ENCODE measurements around the gene BCL7A.
A peak's percentile ranks its signal among the peaks of the same experiment; 100 is the strongest.
"Not testable (repeated sequence)": the region's sequence is repeated elsewhere in the genome, so short reads cannot be mapped to it uniquely, and the experiment has no call there.

BCL7A gene

GRCh38 chr12:122024132-122024785 lies 2.6 kb downstream of the BCL7A start:
- no peak for DNase-seq (ENCODE audit: low read depth in 1 of 2, low spot score in 1 of 2)

GRCh38 chr12:122026706-122027333 lies 5.1 kb downstream of the BCL7A start:
- no peak for DNase-seq (ENCODE audit: low read depth in 1 of 2, low spot score in 1 of 2)

DNA sequence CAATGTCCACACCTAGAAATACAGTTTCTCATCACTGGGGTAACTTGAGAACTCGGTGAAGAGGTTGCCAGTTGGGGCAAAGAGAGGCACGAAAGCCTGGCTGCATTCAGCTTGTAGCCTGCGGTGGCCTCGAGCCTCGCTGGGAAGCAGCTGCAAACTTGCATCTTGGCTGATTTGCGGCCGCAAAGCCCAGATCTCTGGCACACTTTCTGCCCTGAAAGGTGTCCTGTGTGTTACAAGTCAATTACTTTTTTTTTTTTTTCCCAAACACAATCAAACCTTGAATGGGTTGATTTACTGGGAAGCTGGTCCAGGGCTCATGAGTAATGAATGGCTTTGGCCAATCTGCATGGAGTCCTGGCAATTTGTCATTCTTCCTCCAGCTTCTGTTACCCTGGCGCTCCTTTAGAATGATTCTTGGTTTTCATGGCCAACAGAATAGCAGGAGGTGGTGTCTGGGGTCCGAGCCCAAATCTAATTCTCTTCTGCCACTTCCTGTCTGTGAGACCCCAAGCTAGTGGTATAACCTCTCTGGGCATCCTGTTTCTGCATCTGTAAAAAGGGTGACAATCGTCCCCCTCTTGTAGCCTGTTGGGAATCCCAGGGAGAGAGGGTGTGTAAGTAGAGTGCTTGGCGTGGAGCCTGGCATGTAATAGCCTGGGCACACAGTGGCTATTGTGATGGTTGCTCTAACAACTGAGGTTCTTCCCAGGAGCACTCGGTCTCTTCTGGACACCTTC lies 6.7 kb downstream of the BCL7A start:
- DNase-seq (ENCODE audit: low read depth in 1 of 2, low spot score in 1 of 2): no peak

DNA sequence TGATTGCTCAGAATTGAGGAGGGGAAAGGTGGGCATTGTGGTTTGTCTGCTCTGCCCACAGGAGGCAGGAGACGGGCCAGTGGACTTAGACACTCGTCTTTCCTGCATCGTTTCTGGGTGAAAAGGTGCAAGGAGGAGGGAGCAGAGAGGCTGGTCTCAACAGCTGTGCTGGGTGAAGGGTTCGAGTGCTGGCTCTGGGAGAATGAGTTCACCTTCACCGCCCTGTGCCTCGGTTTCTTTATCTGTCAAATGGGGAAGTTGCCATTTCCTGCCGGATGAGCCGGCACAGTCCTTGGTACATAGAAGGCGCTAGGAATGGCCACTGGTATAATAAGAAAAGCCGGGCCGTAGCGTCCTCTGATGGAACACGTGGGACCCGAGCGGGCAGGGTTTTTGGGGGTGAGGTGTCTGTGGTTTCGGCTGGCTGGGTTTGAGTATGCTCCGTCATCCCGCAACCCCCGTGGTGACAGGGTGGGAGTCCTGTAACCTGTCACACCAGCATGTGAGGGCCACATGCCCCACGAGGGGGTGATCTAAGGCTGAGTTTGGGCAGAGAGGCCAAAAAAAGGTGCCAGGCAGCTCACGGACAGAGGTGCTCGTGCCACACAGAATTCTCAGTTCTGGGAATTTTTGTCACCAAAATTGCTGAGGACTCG lies 7.3 kb downstream of the BCL7A start:
- DNase-seq (ENCODE audit: low read depth in 1 of 2, low spot score in 1 of 2): no peak

DNA sequence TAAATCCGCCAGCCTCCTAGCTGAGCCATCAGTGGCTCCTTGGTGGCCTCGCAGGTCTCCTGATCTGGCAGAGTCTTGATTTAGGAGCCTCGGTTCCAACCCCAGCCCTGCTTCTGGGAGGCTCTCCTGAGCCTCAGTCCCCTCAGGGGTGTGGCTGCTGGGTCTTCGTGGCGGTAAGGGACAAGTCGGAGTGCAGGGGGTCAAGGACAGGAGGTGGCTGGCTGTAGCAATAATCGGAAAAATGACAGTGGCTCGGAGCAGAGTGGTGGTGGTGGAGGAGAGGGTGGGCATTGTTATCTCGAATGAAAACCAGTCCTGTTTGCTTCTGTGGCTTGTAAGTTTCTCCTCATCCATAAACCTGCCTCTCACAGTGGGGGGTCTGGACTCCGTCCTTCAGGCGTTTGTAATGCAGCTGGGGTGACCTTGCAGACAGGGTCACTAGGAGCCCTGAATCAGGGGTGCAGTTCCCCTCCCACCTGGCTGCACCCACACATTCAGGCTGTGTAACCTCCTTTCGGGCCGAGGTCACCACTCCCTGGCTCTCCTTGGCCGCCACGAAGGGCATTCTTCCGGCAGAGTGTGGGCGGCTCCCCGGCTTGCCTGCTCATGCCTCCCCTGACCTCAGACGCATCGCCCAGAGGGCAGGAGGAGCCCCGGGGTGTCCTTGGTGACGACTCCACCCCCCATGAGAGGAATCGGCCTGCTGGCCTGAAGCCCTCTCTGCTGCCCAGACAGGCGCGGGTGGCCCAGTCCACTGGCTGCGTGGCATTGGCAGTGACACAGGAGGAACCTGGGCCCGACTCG lies 8.1 kb downstream of the BCL7A start:
- no peak for DNase-seq (ENCODE audit: low read depth in 1 of 2, low spot score in 1 of 2)

GRCh38 chr12:122030424-122031035 lies 8.8 kb downstream of the BCL7A start:
- no peak for DNase-seq (ENCODE audit: low read depth in 1 of 2, low spot score in 1 of 2)

DNA sequence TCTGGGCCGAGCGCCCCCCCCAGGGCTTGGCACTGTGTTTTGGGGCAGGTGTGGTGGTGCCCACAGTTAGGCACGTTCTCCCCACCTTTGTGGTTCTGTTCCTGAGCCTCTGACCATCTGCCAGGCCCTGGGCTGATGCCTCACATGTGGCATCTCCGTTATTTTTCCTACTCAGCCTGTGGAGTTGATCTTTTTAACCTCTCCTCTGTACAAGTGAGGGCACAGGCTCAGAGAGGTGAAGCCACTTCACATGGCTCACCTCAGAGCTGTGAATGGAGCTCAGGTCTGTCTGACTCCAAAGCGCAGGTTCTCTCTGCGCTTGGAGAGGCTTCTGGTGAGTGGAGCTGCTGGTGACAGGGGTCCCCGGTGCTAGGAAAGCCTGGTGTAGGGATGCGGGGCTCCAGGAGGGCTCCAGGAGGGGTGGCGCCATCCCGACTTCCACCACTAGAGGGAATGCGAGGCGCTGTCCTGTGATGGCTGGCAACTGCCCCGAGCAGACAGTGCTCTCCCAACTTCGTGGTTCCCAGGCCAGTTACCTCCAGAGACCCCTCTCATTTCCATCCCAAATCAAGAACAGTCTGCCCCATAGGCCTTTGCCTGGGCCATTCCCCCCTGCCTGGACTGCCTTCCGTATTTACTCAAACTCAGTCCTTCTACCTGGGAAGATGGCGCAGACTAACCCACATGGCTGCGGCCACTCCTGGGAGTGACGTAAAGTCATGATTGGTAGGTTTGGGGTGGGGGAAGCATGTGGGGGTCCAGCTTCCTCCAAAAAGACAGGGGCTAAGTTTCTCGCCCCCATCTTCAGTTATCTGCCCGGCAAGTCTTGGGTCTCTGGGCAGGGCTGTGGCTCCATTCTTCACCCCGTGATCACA lies 9.9 kb downstream of the BCL7A start:
- DNase-seq (ENCODE audit: low read depth in 1 of 2, low spot score in 1 of 2): peak; percentile 22 to 37

- DNase-seq (ENCODE audit: low read depth in 1 of 2, low spot score in 1 of 2): no peak
Measured at GRCh38 chr12:122032580-122032979, 10.9 kb downstream of the BCL7A start.

GRCh38 chr12:122035292-122035691 lies 13.6 kb downstream of the BCL7A start:
- DNase-seq (ENCODE audit: low read depth in 1 of 2, low spot score in 1 of 2): no peak

DNA sequence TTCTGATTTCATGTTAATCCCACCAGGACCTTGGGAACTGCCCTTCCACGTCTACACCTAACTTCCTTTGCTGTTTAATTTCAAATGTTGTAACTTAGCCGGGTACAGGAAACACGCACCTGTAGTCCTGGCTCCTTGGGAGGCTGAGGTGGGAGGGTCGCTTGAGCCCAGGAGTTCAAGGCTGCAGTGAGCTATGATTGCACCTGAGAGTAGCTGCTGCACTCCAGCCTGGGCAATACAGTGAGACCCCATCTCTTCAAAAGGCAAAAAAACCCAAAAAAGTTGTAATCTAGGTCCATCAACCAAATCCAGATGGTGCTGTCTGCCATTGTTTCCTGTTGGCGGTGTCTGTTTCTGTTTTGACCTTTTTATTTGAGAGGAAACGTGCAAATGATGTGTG lies 14.5 kb downstream of the BCL7A start:
- no peak for DNase-seq (ENCODE audit: low read depth in 1 of 2, low spot score in 1 of 2)

GRCh38 chr12:122040579-122041386 lies 19.1 kb downstream of the BCL7A start:
- no peak for DNase-seq (ENCODE audit: low read depth in 1 of 2, low spot score in 1 of 2)

DNA sequence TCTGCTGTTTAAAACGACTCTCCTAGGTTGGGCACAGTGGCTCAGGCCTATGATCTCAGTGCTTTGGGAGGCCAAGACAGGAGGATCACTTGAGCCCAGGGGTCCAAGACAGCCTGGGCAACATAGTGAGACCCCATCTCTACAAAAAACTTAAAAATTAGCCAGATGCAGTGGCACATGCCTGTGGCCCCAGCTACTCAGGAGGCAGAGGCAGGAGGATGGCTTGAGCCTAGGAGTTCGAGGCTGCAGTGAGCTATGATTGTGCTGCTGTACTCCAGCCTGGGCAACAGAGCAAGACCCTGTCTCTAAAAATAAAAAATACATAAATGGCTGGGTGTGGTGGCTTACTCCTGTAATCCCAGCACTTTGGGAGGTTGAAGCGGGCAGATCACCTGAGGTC lies 19.8 kb downstream of the BCL7A start:
- DNase-seq (ENCODE audit: low read depth in 1 of 2, low spot score in 1 of 2): not testable (repeated sequence)

DNA sequence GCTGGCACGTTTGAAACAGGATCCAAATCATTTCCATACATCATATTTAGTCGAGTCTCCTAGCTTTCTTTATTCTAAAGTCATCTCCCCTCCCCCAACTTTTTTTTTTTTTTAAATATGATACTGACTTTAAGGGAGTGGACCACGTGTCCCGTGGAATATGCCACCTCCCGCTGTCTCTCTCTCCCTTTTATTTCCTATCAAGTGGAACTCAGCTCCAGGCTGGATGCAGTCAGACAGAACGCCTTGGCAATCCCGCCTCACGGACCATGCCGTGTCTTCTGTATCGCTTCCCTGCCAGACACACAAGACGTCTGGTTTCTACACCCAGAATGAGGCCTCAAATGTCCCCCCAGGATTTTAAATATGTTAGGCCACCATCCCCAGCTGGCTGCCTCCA lies 21.2 kb downstream of the BCL7A start:
- DNase-seq (ENCODE audit: low read depth in 1 of 2, low spot score in 1 of 2): no peak

- no peak for DNase-seq (ENCODE audit: low read depth in 1 of 2, low spot score in 1 of 2)
Measured at GRCh38 chr12:122043476-122043875, 21.8 kb downstream of the BCL7A start.

- no peak for DNase-seq (ENCODE audit: low read depth in 1 of 2, low spot score in 1 of 2)
Measured at GRCh38 chr12:122045262-122045661, 23.6 kb downstream of the BCL7A start.

- DNase-seq (ENCODE audit: low read depth in 1 of 2, low spot score in 1 of 2): no peak
Measured at GRCh38 chr12:122046145-122046544, 24.5 kb downstream of the BCL7A start.

DNA sequence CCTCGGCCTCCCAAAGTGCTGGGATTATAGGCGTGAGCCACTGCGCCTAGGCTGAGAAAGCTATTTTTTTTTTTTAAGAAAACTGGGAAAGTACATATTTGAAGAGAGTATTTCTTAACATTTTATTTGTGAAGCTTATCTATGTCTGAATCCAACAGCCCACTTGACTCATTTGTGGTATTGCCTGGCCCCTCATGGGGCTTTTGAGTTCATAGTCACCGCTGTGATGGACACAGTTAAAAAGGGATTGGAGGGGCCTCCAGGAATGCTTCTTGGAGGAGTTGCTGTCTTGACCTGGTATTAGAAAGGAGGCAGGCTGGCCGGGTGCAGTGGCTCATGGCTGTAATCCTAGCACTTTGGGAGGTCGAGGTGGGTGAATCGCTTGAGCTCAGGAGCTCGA lies 26.5 kb downstream of the BCL7A start:
- no peak for DNase-seq (ENCODE audit: low read depth in 1 of 2, low spot score in 1 of 2)

GRCh38 chr12:122049827-122050226 lies 28.1 kb downstream of the BCL7A start:
- DNase-seq (ENCODE audit: low read depth in 1 of 2, low spot score in 1 of 2): no peak

DNA sequence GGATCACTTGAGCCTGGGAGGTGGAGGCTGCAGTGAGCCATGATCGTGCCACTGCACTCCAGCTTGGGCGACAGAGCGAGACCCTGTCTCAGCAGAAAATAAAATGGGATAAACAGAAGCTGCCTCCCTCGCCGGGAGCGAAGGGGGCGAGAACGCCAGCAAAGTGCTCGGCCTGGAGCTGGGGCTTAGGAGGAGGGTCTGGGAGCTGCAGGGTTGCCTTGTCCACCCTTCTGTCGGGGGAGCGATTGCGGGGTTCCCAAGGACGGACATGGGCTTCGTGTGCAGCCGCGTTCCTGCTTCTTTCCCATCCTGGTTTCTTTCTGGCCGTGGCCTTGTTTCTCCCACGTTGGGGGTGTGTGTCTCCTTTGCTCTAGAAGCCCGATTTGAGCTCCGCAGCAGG lies 29.0 kb downstream of the BCL7A start:
- no peak for DNase-seq (ENCODE audit: low read depth in 1 of 2, low spot score in 1 of 2)
